ENCODE results near the gene PCBP3. TPM values are rescaled to one million over a fixed set of nuclear protein-coding genes. Genes with fewer than 3 reads are reported as not detected.
"Not testable (repeated sequence)": the region's sequence is repeated elsewhere in the genome, so short reads cannot be mapped to it uniquely, and the experiment has no call there.

The PCBP3 gene
- total RNA-seq, 1 donor = 2.2 TPM

- Histone ChIP-seq H3K9me3 (ENCODE audit: low read depth, low read length) (peaks cover 28% of the 10 kb centered on the region), H3K4me1 (ENCODE audit: insufficient read depth, low read length) (no peaks in the 10 kb centered on the region), H3K27me3 (ENCODE audit: insufficient read depth, low read length) (no peaks in the 10 kb centered on the region), H3K4me3 (ENCODE audit: low read length) (no peak overlapping the region)
These were observed 25.9 kb downstream of the PCBP3 start for GRCh38 chr21:45669382-45669781.

GRCh38 chr21:45670731-45671130 is 27.2 kb downstream of the PCBP3 start:
- H3K9me3 ChIP-seq (ENCODE audit: low read depth, low read length) = peaks cover 23% of the 10 kb centered on the region
- H3K27me3 ChIP-seq (ENCODE audit: insufficient read depth, low read length) = no peaks in the 10 kb centered on the region
- no peaks in the 10 kb centered on the region for H3K4me1 ChIP-seq (ENCODE audit: insufficient read depth, low read length)
- no peak overlapping the region for H3K4me3 ChIP-seq (ENCODE audit: low read length)

GRCh38 chr21:45678790-45679189 is 35.3 kb downstream of the PCBP3 start:
- H3K9me3 ChIP-seq (ENCODE audit: low read depth, low read length); H3K27me3 ChIP-seq (ENCODE audit: insufficient read depth, low read length); H3K4me1 ChIP-seq (ENCODE audit: insufficient read depth, low read length); H3K4me3 ChIP-seq (ENCODE audit: low read length): not testable (repeated sequence)

- Histone ChIP-seq H3K27me3 (ENCODE audit: insufficient read depth, low read length) (no peaks in the 10 kb centered on the region), H3K9me3 (ENCODE audit: low read depth, low read length) (no peaks in the 10 kb centered on the region), H3K4me3 (ENCODE audit: low read length) (no peak overlapping the region), H3K4me1 (ENCODE audit: insufficient read depth, low read length) (no peaks in the 10 kb centered on the region)
These were observed 36.7 kb downstream of the PCBP3 start for GRCh38 chr21:45680215-45680614.

- Histone ChIP-seq H3K27me3 (ENCODE audit: insufficient read depth, low read length) (no peaks in the 10 kb centered on the region), H3K9me3 (ENCODE audit: low read depth, low read length) (peaks cover 5% of the 10 kb centered on the region), H3K4me1 (ENCODE audit: insufficient read depth, low read length) (no peaks in the 10 kb centered on the region), H3K4me3 (ENCODE audit: low read length) (no peak overlapping the region)
These were observed 51.6 kb downstream of the PCBP3 start for GRCh38 chr21:45695086-45695485.

GRCh38 chr21:45698493-45699184 is 55.1 kb downstream of the PCBP3 start:
- Histone ChIP-seq H3K9me3 (ENCODE audit: low read depth, low read length) (no peaks in the 10 kb centered on the region), H3K27me3 (ENCODE audit: insufficient read depth, low read length) (no peaks in the 10 kb centered on the region), H3K4me3 (ENCODE audit: low read length) (no peak overlapping the region), H3K4me1 (ENCODE audit: insufficient read depth, low read length) (no peaks in the 10 kb centered on the region)

GRCh38 chr21:45699251-45699942 is 55.9 kb downstream of the PCBP3 start:
- H3K9me3 ChIP-seq (ENCODE audit: low read depth, low read length) = no peaks in the 10 kb centered on the region
- H3K4me1 ChIP-seq (ENCODE audit: insufficient read depth, low read length) = no peaks in the 10 kb centered on the region
- H3K4me3 ChIP-seq (ENCODE audit: low read length) = no peak overlapping the region
- H3K27me3 ChIP-seq (ENCODE audit: insufficient read depth, low read length) = no peaks in the 10 kb centered on the region

GRCh38 chr21:45699966-45700365 is 56.4 kb downstream of the PCBP3 start:
- Histone ChIP-seq H3K27me3 (ENCODE audit: insufficient read depth, low read length) (no peaks in the 10 kb centered on the region), H3K4me1 (ENCODE audit: insufficient read depth, low read length) (no peaks in the 10 kb centered on the region), H3K9me3 (ENCODE audit: low read depth, low read length) (no peaks in the 10 kb centered on the region), H3K4me3 (ENCODE audit: low read length) (no peak overlapping the region)

GRCh38 chr21:45700461-45700860 is 56.9 kb downstream of the PCBP3 start:
- H3K4me3 ChIP-seq (ENCODE audit: low read length) = no peak overlapping the region
- no peaks in the 10 kb centered on the region for H3K27me3 ChIP-seq (ENCODE audit: insufficient read depth, low read length)
- H3K4me1 ChIP-seq (ENCODE audit: insufficient read depth, low read length) = no peaks in the 10 kb centered on the region
- no peaks in the 10 kb centered on the region for H3K9me3 ChIP-seq (ENCODE audit: low read depth, low read length)

- Histone ChIP-seq H3K4me3 (ENCODE audit: low read length) (no peak overlapping the region), H3K27me3 (ENCODE audit: insufficient read depth, low read length) (no peaks in the 10 kb centered on the region), H3K4me1 (ENCODE audit: insufficient read depth, low read length) (peaks cover 10% of the 10 kb centered on the region), H3K9me3 (ENCODE audit: low read depth, low read length) (no peaks in the 10 kb centered on the region)
These were observed 61.0 kb downstream of the PCBP3 start for GRCh38 chr21:45704311-45705108.

GRCh38 chr21:45706299-45706698 is 62.8 kb downstream of the PCBP3 start:
- no peaks in the 10 kb centered on the region for H3K27me3 ChIP-seq (ENCODE audit: insufficient read depth, low read length)
- H3K4me1 ChIP-seq (ENCODE audit: insufficient read depth, low read length) = peaks cover 10% of the 10 kb centered on the region
- H3K4me3 ChIP-seq (ENCODE audit: low read length) = no peak overlapping the region
- peaks cover 2% of the 10 kb centered on the region for H3K9me3 ChIP-seq (ENCODE audit: low read depth, low read length)

- Histone ChIP-seq H3K4me1 (ENCODE audit: insufficient read depth, low read length) (peaks cover 10% of the 10 kb centered on the region), H3K9me3 (ENCODE audit: low read depth, low read length) (peaks cover 8% of the 10 kb centered on the region), H3K27me3 (ENCODE audit: insufficient read depth, low read length) (no peaks in the 10 kb centered on the region), H3K4me3 (ENCODE audit: low read length) (no peak overlapping the region)
These were observed 65.6 kb downstream of the PCBP3 start for GRCh38 chr21:45709173-45709572.

- H3K27me3 ChIP-seq (ENCODE audit: insufficient read depth, low read length) = no peaks in the 10 kb centered on the region
- H3K4me1 ChIP-seq (ENCODE audit: insufficient read depth, low read length) = peaks cover 10% of the 10 kb centered on the region
- H3K9me3 ChIP-seq (ENCODE audit: low read depth, low read length) = peaks cover 8% of the 10 kb centered on the region
- H3K4me3 ChIP-seq (ENCODE audit: low read length) = no peak overlapping the region
These were observed 66.3 kb downstream of the PCBP3 start for GRCh38 chr21:45709696-45710268.

GRCh38 chr21:45710306-45710705 is 66.8 kb downstream of the PCBP3 start:
- H3K9me3 ChIP-seq (ENCODE audit: low read depth, low read length) = not testable (repeated sequence)
- H3K4me1 ChIP-seq (ENCODE audit: insufficient read depth, low read length) = peaks cover 10% of the 10 kb centered on the region

GRCh38 chr21:45713613-45714012 is 70.1 kb downstream of the PCBP3 start:
- Histone ChIP-seq H3K9me3 (ENCODE audit: low read depth, low read length) (peaks cover 8% of the 10 kb centered on the region), H3K27me3 (ENCODE audit: insufficient read depth, low read length) (no peaks in the 10 kb centered on the region), H3K4me3 (ENCODE audit: low read length) (no peak overlapping the region), H3K4me1 (ENCODE audit: insufficient read depth, low read length) (peaks cover 4% of the 10 kb centered on the region)

More at GRCh38 chr21:45710306-45710705, 66.8 kb downstream of the PCBP3 start:
- not testable (repeated sequence) for H3K4me3 ChIP-seq (ENCODE audit: low read length); H3K27me3 ChIP-seq (ENCODE audit: insufficient read depth, low read length)

All from mononuclear cell (primary cell).